Activated effector memory CD4-positive, alpha-beta T cell treated with anti-CD3 and anti-CD28 coated beads, Interleukin-2, amount 50 U/mL, for 16 hours (primary cell): ENCODE measurements around the gene TYMS.
A peak's percentile ranks its signal among the peaks of the same experiment; 100 is the strongest.
"Not testable (repeated sequence)": the region's sequence is repeated elsewhere in the genome, so short reads cannot be mapped to it uniquely, and the experiment has no call there.

Experiments
- DNase-seq: peaks from one replicate; pipeline ENCODE4 v3.0.0-alpha.2; 2020

TYMS gene

GRCh38 chr18:678482-679182, 21.2 kb downstream of the TYMS start:
- peak; percentile 58 for DNase-seq

GRCh38 chr18:679516-679915, 22.1 kb downstream of the TYMS start:
- DNase-seq, result no peak

GRCh38 chr18:680392-680791, 22.9 kb downstream of the TYMS start:
- DNase-seq, result no peak

DNA sequence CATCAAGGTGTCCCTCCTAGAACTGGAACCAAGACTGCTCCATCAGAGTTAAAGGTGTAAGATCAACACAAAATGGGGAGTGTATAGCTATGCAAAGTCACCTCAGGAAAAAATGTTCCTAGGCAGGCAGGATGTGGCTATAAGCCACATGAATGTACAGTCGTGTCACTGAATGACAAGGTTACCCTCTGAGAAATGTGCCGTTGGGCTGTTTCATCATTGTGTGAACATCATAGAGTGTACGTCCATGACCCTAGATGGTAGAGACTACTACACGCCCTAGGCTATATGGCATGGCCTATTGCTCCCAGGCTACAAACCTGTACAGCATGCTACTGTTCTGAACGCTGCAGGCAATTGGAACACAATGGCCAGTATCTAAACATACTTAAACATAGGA, 24.5 kb downstream of the TYMS start:
- peak; percentile 69 for DNase-seq

- not testable (repeated sequence) for DNase-seq
Measured at GRCh38 chr18:682416-682815, 25.0 kb downstream of the TYMS start.

DNA sequence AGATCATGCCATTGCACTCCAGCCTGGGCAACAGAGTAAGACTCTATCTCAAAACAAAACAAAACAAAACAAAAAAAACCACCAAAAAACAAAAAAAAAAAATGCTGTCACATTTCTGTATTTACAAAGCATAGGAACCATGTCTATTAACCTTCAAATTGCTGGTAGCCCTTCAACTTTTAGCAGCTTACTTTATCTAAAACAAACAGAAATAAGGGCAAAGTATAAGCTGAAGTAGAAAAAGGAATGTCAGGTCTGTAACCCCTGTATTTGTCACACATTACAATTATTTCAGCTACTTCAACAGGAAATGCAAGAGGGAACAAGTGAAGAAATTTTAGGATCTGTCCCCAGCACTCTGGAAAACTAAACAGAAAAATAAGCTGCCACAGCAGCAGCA, 25.4 kb downstream of the TYMS start:
- no peak for DNase-seq

DNA sequence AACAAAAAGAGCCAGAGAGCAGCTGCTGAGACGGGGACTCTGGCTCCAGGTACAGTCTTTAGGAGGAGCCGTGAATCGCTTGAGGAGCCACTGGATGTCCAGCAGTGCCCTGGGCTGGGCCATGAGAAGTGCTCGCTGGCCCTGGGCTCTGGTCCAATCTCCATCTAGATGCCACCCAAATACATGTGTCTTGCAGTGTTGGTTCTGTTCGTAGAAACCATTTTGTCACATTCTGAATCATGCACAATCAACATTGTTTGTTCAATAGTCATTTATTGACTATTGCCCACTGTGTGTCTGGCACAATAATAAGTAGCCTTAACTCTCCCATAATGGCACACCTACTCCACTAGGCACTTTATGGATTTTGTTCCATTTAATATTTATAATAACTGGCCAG, 26.1 kb downstream of the TYMS start:
- no peak for DNase-seq

DNA sequence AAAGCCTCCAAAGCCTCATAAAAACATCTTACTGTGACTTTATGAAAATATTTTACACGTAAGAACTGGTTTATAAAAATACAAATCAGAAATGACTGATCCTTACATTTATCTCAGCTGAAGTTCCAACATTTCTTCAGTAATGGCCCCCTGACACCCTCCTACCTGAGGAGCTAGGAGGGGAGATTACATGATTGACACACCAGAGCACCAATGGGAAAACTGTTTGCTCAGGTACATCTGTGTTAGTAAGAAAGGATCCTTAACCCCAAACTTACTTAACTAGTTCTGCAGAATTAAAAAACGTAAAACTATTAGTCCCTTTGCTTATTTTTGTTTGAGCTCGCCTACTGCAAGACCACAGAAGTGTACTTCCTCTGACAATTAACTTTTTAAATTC, 28.0 kb downstream of the TYMS start:
- DNase-seq, result no peak

DNA sequence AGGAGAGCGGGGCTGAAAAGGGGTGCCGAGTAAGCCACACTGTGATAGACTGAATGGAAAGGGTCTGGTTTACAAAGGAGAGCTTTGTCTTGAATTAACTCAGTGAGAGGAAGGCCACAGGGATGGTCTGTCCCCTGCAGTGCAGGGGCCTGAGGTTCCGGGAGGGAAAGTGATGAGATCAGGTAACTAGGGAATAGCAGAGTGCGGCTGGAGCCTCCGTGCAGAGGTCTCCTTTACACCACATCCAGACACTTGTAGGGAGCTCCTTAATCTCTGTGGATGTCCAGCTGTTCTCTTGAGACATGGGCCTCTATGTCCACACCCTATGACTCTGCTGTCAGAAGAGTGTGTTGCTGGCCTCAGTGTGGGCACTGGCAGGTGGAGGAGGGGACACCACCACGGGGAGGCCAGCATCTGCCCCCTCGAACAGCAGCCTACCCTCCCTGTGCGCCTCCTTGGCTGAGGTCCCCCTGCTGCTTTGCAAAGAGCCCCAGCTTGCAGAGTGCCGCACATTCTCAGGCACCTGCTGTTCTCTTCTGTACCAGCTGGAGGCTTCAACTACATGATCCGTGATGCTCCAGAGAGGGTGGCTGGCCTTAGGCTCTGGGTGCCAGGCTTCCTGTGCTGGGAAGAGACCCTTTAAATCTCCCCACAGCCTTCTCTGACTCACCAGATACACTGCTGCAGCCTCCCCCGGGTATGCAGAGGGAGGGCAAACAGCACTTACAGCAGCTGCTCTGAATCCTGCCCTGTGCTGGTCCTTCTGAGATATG, 29.1 kb downstream of the TYMS start:
- no peak for DNase-seq

DNA sequence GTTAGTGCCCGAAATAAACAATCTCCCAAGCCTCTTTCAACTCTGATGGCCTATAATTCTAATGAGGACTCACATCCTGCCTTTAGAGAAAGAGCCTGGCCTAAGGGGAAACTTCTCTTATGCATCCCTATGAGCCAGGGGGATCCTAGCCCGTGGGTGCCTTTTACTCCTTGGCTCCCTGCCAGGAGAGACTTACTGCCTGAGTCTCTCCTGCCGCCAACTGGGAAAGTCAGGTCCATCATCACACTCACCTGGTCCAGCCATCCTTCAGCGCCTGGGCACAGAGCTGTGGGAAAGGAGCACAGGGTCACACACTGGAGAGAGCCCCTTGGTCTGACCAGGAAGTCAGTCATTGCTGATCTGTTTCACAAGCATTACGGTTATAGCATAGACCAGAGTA, 30.9 kb downstream of the TYMS start:
- DNase-seq, result no peak

DNA sequence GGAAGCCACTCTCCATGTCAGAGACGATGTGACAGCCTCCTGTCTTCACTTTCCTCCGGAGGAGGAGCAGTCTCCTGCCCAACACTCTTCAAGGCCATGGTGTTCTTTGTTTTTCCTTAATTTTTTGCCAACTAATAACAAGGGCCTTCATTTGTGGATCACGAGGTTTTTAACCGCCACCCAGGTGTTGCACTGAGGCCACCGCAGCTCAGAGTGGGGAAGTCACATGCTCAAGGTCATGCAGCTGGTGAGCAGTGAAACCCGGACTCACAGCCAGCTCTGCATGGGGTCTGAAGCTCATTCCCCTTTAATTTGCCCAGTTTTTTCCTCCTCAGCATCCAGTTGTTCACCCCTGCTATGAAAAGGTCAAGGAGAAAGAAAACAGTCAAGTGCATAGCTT, 35.4 kb downstream of the TYMS start:
- DNase-seq, result peak; percentile 12

- peak; percentile 2 for DNase-seq
Measured at GRCh38 chr18:693466-694187, 36.2 kb downstream of the TYMS start.

DNA sequence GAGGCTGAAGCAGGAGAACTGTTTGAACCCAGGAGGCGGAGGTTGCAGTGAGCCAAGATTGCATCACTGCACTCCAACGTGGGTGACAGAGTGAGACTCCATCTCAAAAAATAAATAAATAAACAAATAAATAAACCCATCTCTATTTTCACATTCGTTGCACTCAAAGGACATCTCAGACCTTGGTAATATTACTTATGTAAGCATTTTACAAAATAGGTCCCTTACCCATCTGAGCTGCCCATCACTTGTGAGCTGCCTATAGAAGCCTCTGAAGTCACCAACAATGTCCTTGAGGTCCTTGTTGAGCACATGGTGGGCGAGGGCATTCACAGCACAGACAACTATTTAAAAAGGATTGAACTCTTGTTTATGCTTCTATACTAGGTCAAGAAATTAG, 39.6 kb downstream of the TYMS start:
- DNase-seq, result no peak

GRCh38 chr18:697800-698199, 40.3 kb downstream of the TYMS start:
- DNase-seq, result no peak

GRCh38 chr18:703213-703967, 45.9 kb downstream of the TYMS start:
- DNase-seq, result no peak

GRCh38 chr18:706405-706804, 49.0 kb downstream of the TYMS start:
- no peak for DNase-seq

DNA sequence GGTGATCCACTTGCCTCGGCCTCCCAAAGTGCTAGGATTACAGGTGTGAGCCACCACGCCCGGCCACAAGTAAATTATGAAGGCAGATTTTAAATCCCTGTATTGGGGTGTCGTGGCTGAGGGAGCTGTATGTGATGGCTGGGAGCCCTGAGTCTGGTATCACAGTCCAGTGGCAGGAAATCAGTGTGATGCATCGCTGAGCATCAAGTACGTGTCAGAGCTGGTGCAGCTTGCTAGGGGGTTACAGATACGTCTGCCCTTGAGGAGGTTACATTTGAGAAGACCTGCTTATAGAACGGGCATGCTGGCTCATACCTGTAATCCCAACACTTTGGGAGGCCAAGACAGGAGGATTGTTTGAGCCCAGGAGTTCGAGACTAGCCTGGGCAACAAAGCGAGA, 50.6 kb downstream of the TYMS start:
- DNase-seq, result no peak

- DNase-seq, result no peak
Measured at GRCh38 chr18:709771-710170, 52.3 kb downstream of the TYMS start.

DNA sequence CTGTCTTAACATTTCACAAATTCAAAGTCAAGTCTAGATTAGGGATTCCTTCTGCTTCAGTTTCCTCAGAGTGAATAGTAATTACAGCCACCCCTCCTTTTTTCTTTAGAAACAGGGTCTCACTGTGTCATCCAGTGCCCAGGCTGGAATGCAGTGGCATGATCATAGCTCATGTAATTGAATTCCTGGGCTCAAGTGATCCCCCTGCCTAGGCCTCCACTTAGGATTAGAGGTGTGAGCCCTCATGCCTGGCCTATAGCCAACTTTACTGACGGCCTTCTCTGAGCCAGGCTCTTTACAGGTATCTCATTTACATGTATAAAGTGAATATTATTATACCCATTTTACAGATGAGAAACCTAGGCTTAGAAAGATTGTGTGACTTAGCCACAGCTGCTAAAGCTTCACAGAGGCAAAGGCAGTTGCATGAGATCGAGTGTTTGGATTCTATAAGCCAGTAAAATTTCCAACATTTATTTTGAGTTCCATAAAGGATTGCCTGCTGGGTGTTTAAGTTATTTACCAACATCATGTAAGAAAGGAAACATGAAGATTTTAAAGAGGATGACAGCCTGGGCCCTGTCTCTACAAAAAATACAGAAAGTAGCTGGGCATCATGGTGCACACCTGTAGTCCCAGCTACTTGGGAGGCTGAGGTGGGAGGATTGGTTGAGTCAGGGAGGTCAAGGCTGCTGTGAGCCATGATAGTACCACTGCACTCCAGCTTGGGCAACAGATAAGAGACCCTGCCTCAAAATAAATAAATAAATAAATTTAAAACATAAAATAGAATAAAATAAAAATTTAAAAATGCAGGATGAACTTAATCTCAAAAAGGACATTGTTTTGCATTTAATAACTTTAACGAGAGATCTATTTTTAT, 53.2 kb downstream of the TYMS start:
- DNase-seq, result no peak

DNA sequence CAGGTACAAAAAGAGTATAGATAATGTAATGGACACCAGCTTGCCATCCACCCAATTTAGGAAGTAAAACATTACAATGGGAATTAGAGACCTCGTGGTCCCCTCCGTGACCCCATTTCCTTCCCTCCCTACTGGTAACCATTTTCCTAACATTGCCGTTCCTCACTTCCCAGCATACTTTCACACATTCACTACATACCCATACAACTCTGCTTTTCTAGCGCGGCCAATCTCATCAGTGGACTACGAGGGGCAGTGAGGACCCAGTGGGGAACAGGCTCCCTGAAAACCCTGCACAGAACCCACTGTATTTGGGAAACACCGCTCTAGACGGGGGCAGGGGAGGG, 53.8 kb downstream of the TYMS start:
- no peak for DNase-seq

DNA sequence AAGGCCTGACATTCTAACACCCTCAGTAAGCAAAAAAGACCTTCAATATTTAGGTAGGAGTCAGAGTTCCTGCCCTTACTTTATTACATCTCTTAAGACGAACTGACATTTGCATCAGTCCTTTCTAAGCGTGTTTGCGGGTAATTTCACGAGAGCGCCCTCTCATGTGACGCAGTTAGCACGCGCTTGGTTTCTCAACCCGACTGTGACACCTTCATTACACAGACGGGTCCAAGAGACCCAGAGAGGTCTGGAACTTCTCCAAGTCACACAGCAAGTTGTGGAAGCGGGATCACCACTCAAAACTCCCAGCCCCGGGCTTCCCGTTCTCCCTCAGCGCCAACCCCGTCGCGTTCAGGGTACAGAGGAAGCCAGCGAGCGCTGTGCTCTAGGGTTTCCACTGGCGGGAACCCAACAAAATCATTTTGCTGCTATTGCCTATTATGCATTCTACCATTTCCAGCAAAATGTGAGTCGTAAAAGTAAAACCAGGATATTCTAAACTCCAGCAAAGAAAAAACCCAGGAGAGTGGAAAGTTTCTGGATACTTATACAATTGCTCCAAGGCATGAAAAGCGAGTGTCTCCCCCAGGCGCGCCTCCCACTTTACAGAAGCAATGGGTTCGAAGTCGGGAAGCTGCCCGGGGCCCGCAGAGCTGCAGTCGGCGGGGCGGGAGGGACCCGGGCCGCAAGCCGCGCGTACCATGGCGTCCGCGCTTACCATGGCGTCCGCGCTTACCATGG, 54.4 kb downstream of the TYMS start:
- DNase-seq, result peak; percentile 88
